B cell (primary cell): ENCODE results near the gene C10orf62. TPM values are rescaled to one million over a fixed set of nuclear protein-coding genes. Genes with fewer than 3 reads are reported as not detected.

Experiments used
- ATAC-seq: fragments of 200-7000 bp; cut with Tn5 transposase; one replicate; pipeline ENCODE4 v1.10.0; 2021; ENCODE audit warnings: low read depth, mild to moderate bottlenecking, moderate number of reproducible peaks, moderate library complexity
- CTCF ChIA-PET: fragments of 350-600 bp; sonication (Branson Sonifier 250); formaldehyde crosslinking; loops from one replicate; lab custom pipeline; 2021; ENCODE audit warnings: antibody characterized with exemption, inconsistent platforms; lab: Charles Lee
- POLR2A ChIA-PET: fragments of 350-600 bp; sonication (Branson Sonifier 250); formaldehyde crosslinking; loops from one replicate; lab custom pipeline; 2021; ENCODE audit warnings: antibody characterized with exemption; lab: Charles Lee
- DNase-seq: peaks from one replicate; pipeline ENCODE4 v3.0.0; 2013
- H2AFZ ChIP-seq: 2 replicates; pipeline ENCODE4 v1.6.1; 2012; ENCODE audit warnings: mild to moderate bottlenecking, low read depth, low read length; ENCODE audit not compliant: insufficient read depth, poor library complexity, severe bottlenecking
- H3K27ac ChIP-seq, 2 donors: 1 replicate in 1 of 2; 2 replicates in 1 of 2; pipeline ENCODE4 v1.5.1; 2012 to 2013; ENCODE audit warnings: low read length in 2 of 2, mild to moderate bottlenecking in 2 of 2, moderate library complexity in 1 of 2
- H3K27me3 ChIP-seq, 4 experiments: fragments of 200-600 bp in 1 of 4; sonication (generic) in 1 of 4; replicated peaks in 1 of 4; 1 replicate in 2 of 4; 2 replicates in 2 of 4; pipeline versions ENCODE4 v1.6.1 to v1.7.0; 2013 to 2016; ENCODE audit warnings: low read length in 3 of 4, mild to moderate bottlenecking in 2 of 4, mixed read lengths in 1 of 4, moderate library complexity in 1 of 4; ENCODE audit not compliant: insufficient read depth in 4 of 4, control insufficient read depth in 3 of 4; ENCODE audit errors: control extremely low read depth in 1 of 4
- H3K36me3 ChIP-seq, 2 experiments: replicated peaks in 1 of 2; 1 replicate in 1 of 2; 2 replicates in 1 of 2; pipeline versions ENCODE4 v1.6.1 to v1.7.1; 2013; ENCODE audit warnings: low read length in 1 of 2; ENCODE audit not compliant: insufficient read depth in 2 of 2, control insufficient read depth in 1 of 2; ENCODE audit errors: control extremely low read depth in 1 of 2, extremely low read depth in 1 of 2
- H3K4me1 ChIP-seq, 2 donors: fragments of 200-600 bp in 1 of 2; sonication (generic) in 1 of 2; 1 replicate in 1 of 2; 2 replicates in 1 of 2; pipeline versions ENCODE4 v1.5.1 to v1.6.1; 2013 to 2017; ENCODE audit warnings: low read length in 2 of 2; ENCODE audit not compliant: control insufficient read depth in 2 of 2, insufficient read depth in 2 of 2
- H3K4me2 ChIP-seq: replicated peaks from 2 replicates; pipeline ENCODE3; 2012; ENCODE audit warnings: mild to moderate bottlenecking, low read depth, low read length; ENCODE audit not compliant: poor library complexity, severe bottlenecking
- H3K4me3 ChIP-seq, 5 experiments: fragments of 200-600 bp in 1 of 5; sonication (generic) in 1 of 5; 1 replicate in 3 of 5; 2 replicates in 2 of 5; pipeline versions ENCODE4 v1.5.1 to v1.7.0; 2011 to 2016; ENCODE audit warnings: low read length in 4 of 5, mild to moderate bottlenecking in 4 of 5, low read depth in 2 of 5, control low read depth in 1 of 5, moderate library complexity in 1 of 5; ENCODE audit not compliant: insufficient read depth in 1 of 5; ENCODE audit errors: control extremely low read depth in 1 of 5, extremely low read depth in 1 of 5
- H3K79me2 ChIP-seq: fragments of 200-600 bp; sonication (generic); one replicate; pipeline ENCODE4 v1.6.0; 2016; ENCODE audit warnings: low read length; ENCODE audit not compliant: control insufficient read depth, insufficient read depth
- H3K9ac ChIP-seq: fragments of 200-600 bp; sonication (generic); 2 replicates; pipeline ENCODE4 v1.6.1; 2017; ENCODE audit warnings: mild to moderate bottlenecking, low read length, moderate library complexity
- H3K9me3 ChIP-seq, 3 donors: one replicate each; pipeline versions ENCODE4 v1.6.1 to v1.7.1; 2013; ENCODE audit warnings: low read length in 2 of 3; ENCODE audit not compliant: control insufficient read depth in 2 of 3, insufficient read depth in 1 of 3; ENCODE audit errors: control extremely low read depth in 1 of 3
- H4K20me1 ChIP-seq: 2 replicates; pipeline ENCODE4 v1.6.0; 2012; ENCODE audit warnings: mild to moderate bottlenecking, low read length; ENCODE audit not compliant: insufficient read depth, control insufficient read depth, poor library complexity, severe bottlenecking
- H3K27ac Mint-ChIP-seq: one replicate; pipeline ENCODE4 v1.8.0; 2021; ENCODE audit warnings: mixed read lengths
- H3K27me3 Mint-ChIP-seq: one replicate; pipeline ENCODE4 v1.8.0; 2021; ENCODE audit warnings: mixed read lengths
- H3K4me1 Mint-ChIP-seq: one replicate; pipeline ENCODE4 v1.8.0; 2021; ENCODE audit warnings: mixed read lengths
- H3K4me3 Mint-ChIP-seq: one replicate; pipeline ENCODE4 v1.8.0; 2021; ENCODE audit warnings: mixed read lengths
- H3K9me3 Mint-ChIP-seq: one replicate; pipeline ENCODE4 v1.8.0; 2022; ENCODE audit warnings: mixed read lengths; ENCODE audit not compliant: insufficient read depth
- CTCF ChIP-seq: fragments of 200-600 bp; IDR thresholded peaks from one replicate; pipeline ENCODE4 v1.8.0; 2022; ENCODE audit warnings: antibody characterized with exemption, mild to moderate bottlenecking
- EZH2 ChIP-seq: IDR thresholded peaks from 2 replicates; pipeline ENCODE4 v1.6.1; 2012; ENCODE audit warnings: borderline replicate concordance, low read depth, mild to moderate bottlenecking, moderate library complexity, low read length; ENCODE audit not compliant: insufficient read depth, poor library complexity, severe bottlenecking
- WGBS: methylation state at CpG from one replicate; pipeline ENCODE4 v1.1.5; 2013; ENCODE audit warnings: missing lambda C conversion rate; ENCODE audit not compliant: insufficient coverage; 5-methylcytosine and 5-hydroxymethylcytosine counted together
- intact Hi-C: fragments of 100-400 bp; cut with micrococcal nuclease; formaldehyde crosslinking; loops from one replicate; pipeline ENCODE4 v1.10.0; 2022
- polyA plus RNA-seq: library from polyadenylated mRNA; depleted of rRNA; stranded (reverse); fragments of >200 nt; gene quantifications from 2 replicates; pipeline ENCODE4 v1.2.3, GENCODE V29; 2012
- total RNA-seq, 2 donors: library from RNA; stranded (reverse); fragments of 120-200 nt in 1 of 2; gene quantifications; 1 replicate in 1 of 2; 2 replicates in 1 of 2; pipeline versions ENCODE4 v1.2.3 to v1.2.4, GENCODE V29; 2013 to 2022

The C10orf62 gene
- total and polyA plus RNA-seq, 2 donors (not counting 1 experiment from before 2014, with no cell fraction given): not detected

GRCh38 chr10:97583476-97583875 is 6.0 kb upstream of the C10orf62 start:
- DNase-seq (no peak), ATAC-seq (no peak)
- H3K36me3 ChIP-seq: no peaks in the 10 kb centered on the region
- H4K20me1 ChIP-seq: no peaks in the 10 kb centered on the region
- no peaks in the 10 kb centered on the region for H3K9me3 ChIP-seq
- POLR2A ChIA-PET: no interaction called here
- no peaks in the 10 kb centered on the region for H3K79me2 ChIP-seq
- no peaks in the 10 kb centered on the region for H3K9me3 Mint-ChIP-seq
- H3K4me3 Mint-ChIP-seq: no peak overlapping the region
- CTCF ChIA-PET: interaction anchor here (1.0 kb wide), 1 partner anchor 11 kb away, joined by 3 read pairs; the partner anchor contains the start of gene ANKRD2
- H3K27ac ChIP-seq: no peak overlapping the region
- H2AFZ ChIP-seq: no peak overlapping the region
- no peaks in the 10 kb centered on the region for H3K4me1 Mint-ChIP-seq
- no peak overlapping the region for H3K27ac Mint-ChIP-seq
- H3K27me3 ChIP-seq: no peaks in the 10 kb centered on the region
- H3K9ac ChIP-seq: no peak overlapping the region
- TF ChIP-seq CTCF: no peak
- no peak for TF ChIP-seq EZH2
- intact Hi-C loops: no loop called here
- H3K4me3 ChIP-seq: no peak overlapping the region
- H3K27me3 Mint-ChIP-seq: peaks cover 3% of the 10 kb centered on the region
- no peaks in the 10 kb centered on the region for H3K4me1 ChIP-seq
- 95% methylated on average over 13 of the region's 13 CpGs for WGBS
- no peak overlapping the region for H3K4me2 ChIP-seq

- H3K4me1 Mint-ChIP-seq: no peaks in the 10 kb centered on the region
- intact Hi-C loops: no loop called here
Measured at GRCh38 chr10:97584060-97584797, 5.3 kb upstream of the C10orf62 start, which contains the start of gene HOGA1. TSS of gene HOGA1 (plus strand) at chr10:97584389. CDS start at chr10:97584704, 315 bp downstream.

More at GRCh38 chr10:97584060-97584797, 5.3 kb upstream of the C10orf62 start, which contains the start of gene HOGA1:
- no peak within 1 kb of the TSS for H3K4me3 Mint-ChIP-seq
- no peak for DNase-seq
- no peak within 1 kb of the TSS for H3K27ac ChIP-seq
- no peak within 1 kb of the TSS for H3K9ac ChIP-seq
- peaks cover 3% of the 10 kb centered on the region for H3K27me3 Mint-ChIP-seq
- H2AFZ ChIP-seq: no peak within 1 kb of the TSS
- H3K27me3 ChIP-seq: no peaks in the 10 kb centered on the region
- no peaks in the 10 kb centered on the region for H4K20me1 ChIP-seq
- H3K4me1 ChIP-seq: no peaks in the 10 kb centered on the region
- H3K27ac Mint-ChIP-seq: no peak within 1 kb of the TSS
- WGBS: 94% methylated on average over 2 of the region's 5 CpGs
- ATAC-seq: no peak
- ChIA-PET POLR2A (no interaction called here), CTCF (interaction anchor here (1.0 kb wide), 1 partner anchor 12 kb away, joined by 3 read pairs; the partner anchor contains the start of gene ANKRD2)
- H3K4me2 ChIP-seq: no peak within 1 kb of the TSS
- H3K79me2 ChIP-seq: no peaks in the 10 kb centered on the region
- H3K9me3 ChIP-seq: no peaks in the 10 kb centered on the region
- H3K9me3 Mint-ChIP-seq: no peaks in the 10 kb centered on the region
- no peak within 1 kb of the TSS for H3K4me3 ChIP-seq
- H3K36me3 ChIP-seq: no peaks in the 10 kb centered on the region
- no peak for TF ChIP-seq CTCF
- TF ChIP-seq EZH2: no peak
